Stimulated activated CD8-positive, alpha-beta memory T cell treated with anti-CD3 and anti-CD28 coated beads, Interleukin-15, amount 100 ng/mL, for 4 hours (primary cell): ENCODE data around the gene TPM3.
A peak's percentile ranks its signal among the peaks of the same experiment; 100 is the strongest.
"Not testable (repeated sequence)": the region's sequence is repeated elsewhere in the genome, so short reads cannot be mapped to it uniquely, and the experiment has no call there.

Source experiments
- DNase-seq, 2 donors: peaks; one replicate each; pipeline ENCODE4 v3.0.0-alpha.2; 2020; ENCODE audit warnings: low read depth in 2 of 2

Gene TPM3

GRCh38 chr1:154205778-154206177, 13.9 kb upstream of the TPM3 start:
- not testable (repeated sequence) for DNase-seq

DNA sequence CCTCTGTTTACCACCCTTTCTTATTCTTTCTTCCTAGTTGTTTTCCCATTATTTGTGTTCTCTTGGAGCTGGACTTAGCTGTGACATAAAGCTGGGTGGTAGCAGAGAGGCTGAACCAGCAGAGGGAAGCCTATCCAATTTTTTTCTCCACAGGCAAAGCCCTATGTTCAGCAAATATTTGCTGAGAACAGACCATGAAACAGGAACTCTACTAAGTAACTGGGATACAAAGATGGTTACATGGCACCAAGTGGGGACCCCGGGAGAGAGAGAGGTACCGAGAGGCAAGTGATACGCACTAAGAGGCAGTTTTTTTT, 7.6 kb upstream of the TPM3 start:
- no peak for DNase-seq

GRCh38 chr1:154198756-154199562, 7.1 kb upstream of the TPM3 start:
- DNase-seq, result no peak

- DNase-seq, result no peak
Observed at GRCh38 chr1:154193821-154194220, 1.9 kb upstream of the TPM3 start.

DNA sequence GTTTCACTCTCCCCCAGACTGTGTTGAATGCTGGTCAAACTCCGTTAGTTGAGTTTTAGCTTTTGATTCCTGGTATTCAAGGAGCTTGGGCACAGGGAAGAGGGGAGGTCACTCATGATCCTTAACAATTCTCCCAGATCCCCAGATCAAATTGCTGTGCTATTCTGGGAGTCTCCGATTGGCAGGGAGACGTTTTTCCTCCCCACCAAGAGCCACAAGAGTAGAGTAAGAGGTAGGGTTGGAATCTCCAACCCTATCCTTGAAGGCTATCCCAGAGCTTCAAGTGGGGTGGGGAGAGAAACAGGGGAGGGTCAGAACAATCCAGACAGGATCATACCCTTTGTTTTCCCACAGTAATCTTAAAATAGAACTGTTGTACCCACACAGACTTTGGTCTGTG, 576 bp upstream of the TPM3 start:
- no peak for DNase-seq

DNA sequence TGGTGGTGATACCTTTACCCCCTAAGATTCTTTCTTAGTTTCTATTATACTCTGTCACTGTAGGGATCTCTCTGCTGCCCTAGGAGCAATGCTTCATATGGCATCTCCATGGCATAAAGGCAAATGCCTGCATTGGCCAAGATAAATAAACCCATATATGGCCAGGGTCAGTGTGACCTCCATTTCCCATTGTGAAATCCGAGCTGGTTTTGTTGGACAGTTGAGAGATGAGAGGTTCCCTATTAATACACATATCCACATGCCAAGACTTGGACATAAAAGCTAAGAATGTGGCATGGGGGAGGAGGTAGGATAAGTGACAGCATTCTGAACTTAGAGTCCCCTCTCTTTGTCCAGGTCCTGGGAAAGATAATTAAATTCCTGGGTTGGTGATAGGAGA, 1.4 kb downstream of the TPM3 start:
- DNase-seq, result no peak

GRCh38 chr1:154186852-154187501, 4.9 kb downstream of the TPM3 start:
- DNase-seq, result no peak

GRCh38 chr1:154186177-154186576, 5.7 kb downstream of the TPM3 start:
- DNase-seq, result peak; percentile 20 to 48

DNA sequence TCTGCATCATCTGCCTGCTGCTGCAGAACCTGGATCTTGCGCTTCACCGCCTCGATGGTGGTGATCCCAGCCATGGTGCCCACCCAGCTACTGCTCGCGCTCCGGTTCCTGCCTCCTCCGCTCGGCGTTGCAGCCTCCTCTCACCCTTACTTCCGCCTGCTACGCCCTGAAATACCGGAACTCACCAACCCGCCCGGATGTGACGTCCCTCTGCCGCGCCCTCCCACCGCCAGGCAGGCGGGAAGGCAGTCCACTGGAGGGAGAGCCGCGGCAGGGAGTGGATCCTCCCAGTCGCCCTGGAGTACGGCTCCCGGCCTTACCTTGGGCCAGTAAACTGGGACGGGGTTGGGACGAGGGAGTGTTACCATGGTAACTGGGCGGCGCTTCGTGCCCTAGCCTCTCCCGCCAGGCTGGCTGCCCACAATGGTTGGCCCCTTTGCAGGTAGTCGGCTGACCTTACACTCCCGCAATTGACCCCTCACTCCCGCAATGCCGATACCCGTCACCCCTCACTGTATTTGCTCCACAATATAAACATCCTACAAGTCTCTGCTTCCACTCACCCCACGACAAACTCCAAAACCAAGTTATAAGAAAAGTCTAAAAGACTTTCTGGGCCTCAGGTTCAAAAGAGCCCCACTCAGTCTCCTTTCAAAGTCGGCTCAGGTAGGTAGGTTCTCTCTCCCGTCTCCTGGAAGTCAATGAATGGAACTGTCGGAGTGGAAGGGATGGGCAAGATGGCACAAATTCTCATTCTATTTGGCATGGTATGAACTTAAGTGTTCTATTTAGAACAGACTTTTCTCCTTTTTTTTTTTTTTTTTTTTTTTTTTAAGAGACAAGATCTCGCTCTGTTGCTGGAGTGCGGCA, 8.6 kb downstream of the TPM3 start:
- DNase-seq, result peak; percentile 88

GRCh38 chr1:154182344-154183045, 9.4 kb downstream of the TPM3 start:
- peak; percentile 49 to 58 for DNase-seq

- DNase-seq, result no peak
Observed at GRCh38 chr1:154181944-154182343, 10.0 kb downstream of the TPM3 start.

- DNase-seq, result no peak
Observed at GRCh38 chr1:154179946-154180687, 11.8 kb downstream of the TPM3 start.

GRCh38 chr1:154178911-154179811, 12.7 kb downstream of the TPM3 start:
- DNase-seq, result no peak

GRCh38 chr1:154178013-154178412, 13.9 kb downstream of the TPM3 start:
- DNase-seq, result no peak

- no peak for DNase-seq
Observed at GRCh38 chr1:154176337-154176736, 15.6 kb downstream of the TPM3 start.

- DNase-seq, result no peak
Observed at GRCh38 chr1:154174654-154175053, 17.2 kb downstream of the TPM3 start.

GRCh38 chr1:154171880-154172279, 20.0 kb downstream of the TPM3 start:
- no peak for DNase-seq

GRCh38 chr1:154171223-154171583, 20.7 kb downstream of the TPM3 start:
- no peak for DNase-seq

DNA sequence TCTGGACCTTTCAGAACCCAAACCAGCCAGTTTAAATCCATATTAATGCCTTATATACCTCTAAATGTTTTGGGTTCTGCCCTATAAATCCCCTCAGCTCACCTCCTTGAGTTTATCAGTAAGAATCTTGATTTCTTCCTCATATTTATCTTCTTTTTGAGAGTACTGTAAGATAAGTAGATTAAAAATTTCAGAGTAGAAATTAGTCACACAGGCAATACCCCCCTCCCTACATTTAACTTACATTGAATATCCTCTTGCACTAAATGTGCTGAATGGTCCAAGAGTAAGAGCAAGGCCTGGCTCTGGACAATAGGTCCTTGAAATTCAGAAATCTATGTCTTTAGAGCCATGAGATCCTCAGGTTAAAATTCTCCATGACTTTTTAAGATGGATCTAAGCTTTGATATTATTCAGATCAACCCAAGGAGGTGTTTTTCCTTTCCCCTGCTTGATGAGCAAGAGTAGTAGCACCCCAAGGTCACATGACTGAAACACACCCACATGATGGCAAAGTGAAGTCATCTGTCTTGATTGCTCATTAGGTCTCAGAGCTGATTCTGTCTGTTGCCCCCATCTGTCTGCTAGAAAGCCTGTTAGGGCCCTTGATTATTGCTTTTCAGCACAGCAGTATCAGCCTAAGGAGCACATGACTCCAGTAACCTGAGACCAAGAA, 21.2 kb downstream of the TPM3 start:
- DNase-seq, result peak in 1 of 2 donors; percentile 57

- DNase-seq, result no peak
Observed at GRCh38 chr1:154167461-154167860, 24.4 kb downstream of the TPM3 start.
